IPS DF 19.7 (cell line): ENCODE results near the gene TSPYL6.
A peak's percentile ranks its signal among the peaks of the same experiment; 100 is the strongest.

Experiments
- DNase-seq: peaks from one replicate; pipeline ENCODE4 v3.0.0-alpha.2; 2013; ENCODE audit warnings: low read depth, low spot score

The TSPYL6 gene

GRCh38 chr2:54258166-54258565 is 2.1 kb upstream of the TSPYL6 start:
- DNase-seq, result no peak

GRCh38 chr2:54255230-54256090 is 569 bp downstream of the TSPYL6 start:
- no peak for DNase-seq

- DNase-seq, result no peak
Measured at GRCh38 chr2:54254180-54254579, 1.8 kb downstream of the TSPYL6 start.

GRCh38 chr2:54249629-54250028 is 6.4 kb downstream of the TSPYL6 start:
- no peak for DNase-seq

GRCh38 chr2:54247115-54247514 is 8.9 kb downstream of the TSPYL6 start:
- DNase-seq, result no peak

GRCh38 chr2:54240515-54241469 is 15.2 kb downstream of the TSPYL6 start:
- peak; percentile 17 for DNase-seq

GRCh38 chr2:54239427-54239826 is 16.6 kb downstream of the TSPYL6 start:
- DNase-seq, result no peak

GRCh38 chr2:54237428-54237827 is 18.6 kb downstream of the TSPYL6 start:
- DNase-seq, result no peak

- DNase-seq, result no peak
Measured at GRCh38 chr2:54233832-54234649, 22.0 kb downstream of the TSPYL6 start.

- no peak for DNase-seq
Measured at GRCh38 chr2:54228945-54229344, 27.1 kb downstream of the TSPYL6 start.

GRCh38 chr2:54227798-54228197 is 28.2 kb downstream of the TSPYL6 start:
- DNase-seq, result no peak

- DNase-seq, result no peak
Measured at GRCh38 chr2:54226260-54226659, 29.8 kb downstream of the TSPYL6 start.

- DNase-seq, result no peak
Measured at GRCh38 chr2:54224997-54225396, 31.0 kb downstream of the TSPYL6 start.

GRCh38 chr2:54213082-54213481 is 42.9 kb downstream of the TSPYL6 start:
- DNase-seq, result no peak

GRCh38 chr2:54212456-54212855 is 43.6 kb downstream of the TSPYL6 start:
- DNase-seq, result no peak

GRCh38 chr2:54209379-54209778 is 46.6 kb downstream of the TSPYL6 start:
- DNase-seq, result no peak

GRCh38 chr2:54208364-54209240 is 47.4 kb downstream of the TSPYL6 start:
- DNase-seq, result no peak

GRCh38 chr2:54207666-54208195 is 48.3 kb downstream of the TSPYL6 start:
- DNase-seq, result no peak

- no peak for DNase-seq
Measured at GRCh38 chr2:54206596-54206995, 49.4 kb downstream of the TSPYL6 start.

- no peak for DNase-seq
Measured at GRCh38 chr2:54204476-54204875, 51.6 kb downstream of the TSPYL6 start.
